ENCODE results near the gene GHR.

The GHR gene

DNA sequence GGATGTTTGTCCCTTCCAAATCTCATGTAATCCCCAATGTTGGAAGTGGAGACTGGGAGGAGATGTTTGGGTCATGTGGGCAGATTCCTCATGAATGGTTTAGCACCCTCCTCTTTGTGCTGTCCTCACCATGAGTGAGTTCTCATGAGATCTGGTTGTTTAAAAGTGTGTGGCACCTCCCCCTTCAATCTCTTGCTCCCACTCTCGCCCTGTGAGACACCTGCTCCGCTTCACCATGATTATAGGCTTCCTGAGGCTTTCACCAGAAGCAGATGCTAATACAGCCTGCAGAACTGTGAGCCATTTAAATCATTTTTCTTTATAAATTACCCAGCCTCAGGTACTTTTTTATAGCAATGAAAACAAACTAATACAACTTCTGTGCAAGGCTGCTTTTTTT lies 206.0 kb downstream of the GHR start:
- DNase-seq (ENCODE audit: low read depth): no peak
- H3K4me3 ChIP-seq (ENCODE audit: low read depth, low read length): no peak overlapping the region
- TF ChIP-seq, protein P1, sequence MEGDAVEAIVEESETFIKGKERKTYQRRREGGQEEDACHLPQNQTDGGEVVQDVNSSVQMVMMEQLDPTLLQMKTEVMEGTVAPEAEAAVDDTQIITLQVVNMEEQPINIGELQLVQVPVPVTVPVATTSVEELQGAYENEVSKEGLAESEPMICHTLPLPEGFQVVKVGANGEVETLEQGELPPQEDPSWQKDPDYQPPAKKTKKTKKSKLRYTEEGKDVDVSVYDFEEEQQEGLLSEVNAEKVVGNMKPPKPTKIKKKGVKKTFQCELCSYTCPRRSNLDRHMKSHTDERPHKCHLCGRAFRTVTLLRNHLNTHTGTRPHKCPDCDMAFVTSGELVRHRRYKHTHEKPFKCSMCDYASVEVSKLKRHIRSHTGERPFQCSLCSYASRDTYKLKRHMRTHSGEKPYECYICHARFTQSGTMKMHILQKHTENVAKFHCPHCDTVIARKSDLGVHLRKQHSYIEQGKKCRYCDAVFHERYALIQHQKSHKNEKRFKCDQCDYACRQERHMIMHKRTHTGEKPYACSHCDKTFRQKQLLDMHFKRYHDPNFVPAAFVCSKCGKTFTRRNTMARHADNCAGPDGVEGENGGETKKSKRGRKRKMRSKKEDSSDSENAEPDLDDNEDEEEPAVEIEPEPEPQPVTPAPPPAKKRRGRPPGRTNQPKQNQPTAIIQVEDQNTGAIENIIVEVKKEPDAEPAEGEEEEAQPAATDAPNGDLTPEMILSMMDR (IDR thresholded peaks at IDR 0.05; ENCODE audit: low read depth, low read length, missing control alignments): no peak

DNA sequence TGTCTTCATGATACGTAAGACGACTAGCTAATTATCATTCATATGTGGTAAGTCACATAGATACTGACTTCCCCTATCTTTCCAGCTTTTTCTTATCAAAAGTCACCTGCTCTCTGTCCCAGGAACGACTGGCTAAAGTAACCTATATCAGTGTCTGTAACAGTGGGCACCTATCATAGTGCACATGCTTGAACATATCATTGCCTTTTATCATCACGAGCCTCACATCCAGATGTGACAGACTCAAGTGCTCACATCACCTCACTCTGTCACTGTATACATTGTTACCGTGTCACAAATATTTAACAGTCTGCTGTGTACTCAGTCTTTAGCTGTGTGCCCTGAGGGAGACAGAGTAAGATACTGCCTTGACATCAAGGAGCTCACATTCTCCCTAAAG lies 208.0 kb downstream of the GHR start:
- no peak overlapping the region for H3K4me3 ChIP-seq (ENCODE audit: low read depth, low read length)
- DNase-seq (ENCODE audit: low read depth): no peak
- TF ChIP-seq, protein P1 (IDR thresholded peaks at IDR 0.05; ENCODE audit: low read depth, low read length, missing control alignments): no peak

DNA sequence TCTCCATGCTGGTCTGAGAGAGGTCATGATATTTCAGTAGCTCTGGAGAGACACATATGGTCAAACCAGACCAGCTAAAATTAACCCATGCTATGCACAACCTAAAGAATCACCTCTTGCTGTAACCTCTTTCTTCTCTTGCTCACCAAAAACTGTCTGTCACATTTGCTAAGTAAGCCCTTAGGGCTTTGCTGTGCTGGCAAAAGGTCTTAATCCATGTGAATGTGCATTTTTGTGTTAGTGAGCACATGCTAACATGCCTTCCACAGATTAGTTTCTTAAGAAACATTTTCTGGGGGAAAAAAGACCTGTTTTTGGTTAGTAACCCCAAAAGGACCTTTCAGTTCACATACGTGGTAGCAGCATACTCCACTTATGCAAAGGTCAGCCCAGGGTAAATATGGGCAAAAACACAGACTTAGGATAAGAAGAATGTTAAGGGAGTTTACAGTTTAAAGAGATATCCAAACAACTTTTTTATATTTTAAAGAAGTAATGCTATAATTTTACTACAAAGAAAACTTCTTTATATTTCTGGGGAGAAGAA lies 209.2 kb downstream of the GHR start:
- TF ChIP-seq, protein P1 (IDR thresholded peaks at IDR 0.05; ENCODE audit: low read depth, low read length, missing control alignments): no peak
- no peak for DNase-seq (ENCODE audit: low read depth)
- H3K4me3 ChIP-seq (ENCODE audit: low read depth, low read length): no peak overlapping the region

DNA sequence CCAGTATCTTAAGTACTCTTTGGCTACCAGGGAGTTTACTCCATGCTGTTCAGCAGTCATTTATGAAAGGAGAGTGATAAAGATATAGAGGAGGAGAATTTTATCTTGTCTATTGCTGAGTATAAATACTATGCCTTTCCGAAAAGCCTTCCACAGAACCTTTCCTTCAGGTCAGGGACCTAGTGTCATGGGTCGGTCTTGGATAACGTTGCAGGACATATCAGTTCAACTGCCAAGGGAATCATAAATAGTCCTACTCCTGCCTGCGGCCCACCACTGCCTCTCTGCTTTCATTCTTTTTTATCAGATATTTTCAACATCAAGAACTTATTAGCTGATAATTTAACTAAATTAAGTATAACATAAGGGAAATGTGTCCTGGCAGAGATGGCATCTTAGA lies 211.3 kb downstream of the GHR start:
- no peak overlapping the region for H3K4me3 ChIP-seq (ENCODE audit: low read depth, low read length)
- DNase-seq (ENCODE audit: low read depth): no peak
- TF ChIP-seq, protein P1 (IDR thresholded peaks at IDR 0.05; ENCODE audit: low read depth, low read length, missing control alignments): no peak

DNA sequence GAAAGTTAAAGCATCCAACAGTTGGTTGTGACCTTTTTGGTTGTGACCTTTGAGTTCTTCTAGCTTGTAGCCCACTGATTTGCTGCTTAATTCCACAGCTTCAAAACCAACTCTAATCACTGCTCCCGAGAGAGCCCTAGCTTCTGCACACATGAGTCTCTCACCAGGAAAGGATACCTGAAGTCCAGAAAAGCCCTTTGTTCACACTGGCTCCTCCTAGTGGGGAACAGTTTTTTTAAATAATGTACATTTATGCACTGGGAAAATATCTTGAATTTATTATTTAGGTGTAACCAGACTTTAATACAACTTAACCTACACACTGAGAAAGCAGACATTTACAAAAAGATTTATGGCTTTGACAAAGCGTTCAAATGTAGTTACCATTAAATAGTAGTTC lies 213.2 kb downstream of the GHR start:
- TF ChIP-seq, protein P1 (IDR thresholded peaks at IDR 0.05; ENCODE audit: low read depth, low read length, missing control alignments): peak; percentile 19
- no peak for DNase-seq (ENCODE audit: low read depth)
- no peak overlapping the region for H3K4me3 ChIP-seq (ENCODE audit: low read depth, low read length)

DNA sequence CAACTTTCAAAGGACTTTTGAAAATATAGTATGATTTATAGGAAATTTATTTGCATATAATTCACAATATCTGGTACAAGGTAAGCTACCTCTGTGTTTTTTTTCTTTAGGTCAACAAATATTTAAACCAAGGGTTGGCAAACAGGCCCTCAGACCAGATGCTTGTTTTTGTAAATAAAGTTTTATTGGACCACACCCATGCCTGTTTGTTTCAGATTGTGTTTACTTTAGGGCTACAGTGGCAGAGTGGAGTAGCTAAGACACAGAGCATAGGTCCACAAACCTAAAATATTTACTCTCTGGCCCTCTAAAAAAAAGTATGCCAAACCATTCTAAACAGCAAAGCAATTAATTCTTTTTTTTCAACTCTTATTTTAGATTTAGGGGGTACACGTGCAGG lies 213.7 kb downstream of the GHR start:
- H3K4me3 ChIP-seq (ENCODE audit: low read depth, low read length): no peak overlapping the region
- no peak for DNase-seq (ENCODE audit: low read depth)
- TF ChIP-seq, protein P1 (IDR thresholded peaks at IDR 0.05; ENCODE audit: low read depth, low read length, missing control alignments): no peak

DNA sequence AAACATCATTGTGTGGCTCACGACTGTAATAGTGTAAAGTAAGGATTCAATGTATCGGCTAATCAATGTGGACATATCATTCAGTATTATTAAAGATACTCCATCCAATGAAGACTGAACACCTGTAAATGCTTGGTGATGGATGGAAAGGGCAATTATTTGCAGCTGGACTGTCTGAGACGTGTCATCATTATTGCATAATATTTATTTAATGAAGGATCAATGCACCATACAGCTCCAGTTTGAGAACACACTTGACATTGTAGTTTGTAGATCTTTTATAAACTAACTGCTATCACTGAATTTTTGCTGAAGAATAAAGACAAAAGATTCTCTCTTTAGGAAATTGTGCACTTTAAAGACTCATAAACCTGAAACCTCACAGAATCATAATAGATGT lies 215.7 kb downstream of the GHR start:
- H3K4me3 ChIP-seq (ENCODE audit: low read depth, low read length): no peak overlapping the region
- no peak for DNase-seq (ENCODE audit: low read depth)
- TF ChIP-seq, protein P1 (IDR thresholded peaks at IDR 0.05; ENCODE audit: low read depth, low read length, missing control alignments): no peak
